Left renal cortex interstitium (tissue), 4 donors: ENCODE measurements around the gene PTPRK. TPM values are rescaled to one million over a fixed set of nuclear protein-coding genes. Genes with fewer than 3 reads are reported as not detected.
"Not testable (repeated sequence)": the region's sequence is repeated elsewhere in the genome, so short reads cannot be mapped to it uniquely, and the experiment has no call there.

ENCODE experiments used
- DNase-seq, 4 donors: peaks; one replicate each; pipeline ENCODE4 v3.0.0-alpha.2; 2013; ENCODE audit warnings: low read depth in 4 of 4, low spot score in 2 of 4, missing footprints in 1 of 4
- polyA plus RNA-seq, 4 donors: library from polyadenylated mRNA; unstranded; fragments of 120-200 nt; gene quantifications; one replicate each; pipeline ENCODE4 v1.2.1, GENCODE V29; 2013; ENCODE audit not compliant: insufficient read length in 4 of 4

PTPRK gene
- polyA plus RNA-seq, 4 donors: 47.6 to 56.0 (median 49.7) TPM

DNA sequence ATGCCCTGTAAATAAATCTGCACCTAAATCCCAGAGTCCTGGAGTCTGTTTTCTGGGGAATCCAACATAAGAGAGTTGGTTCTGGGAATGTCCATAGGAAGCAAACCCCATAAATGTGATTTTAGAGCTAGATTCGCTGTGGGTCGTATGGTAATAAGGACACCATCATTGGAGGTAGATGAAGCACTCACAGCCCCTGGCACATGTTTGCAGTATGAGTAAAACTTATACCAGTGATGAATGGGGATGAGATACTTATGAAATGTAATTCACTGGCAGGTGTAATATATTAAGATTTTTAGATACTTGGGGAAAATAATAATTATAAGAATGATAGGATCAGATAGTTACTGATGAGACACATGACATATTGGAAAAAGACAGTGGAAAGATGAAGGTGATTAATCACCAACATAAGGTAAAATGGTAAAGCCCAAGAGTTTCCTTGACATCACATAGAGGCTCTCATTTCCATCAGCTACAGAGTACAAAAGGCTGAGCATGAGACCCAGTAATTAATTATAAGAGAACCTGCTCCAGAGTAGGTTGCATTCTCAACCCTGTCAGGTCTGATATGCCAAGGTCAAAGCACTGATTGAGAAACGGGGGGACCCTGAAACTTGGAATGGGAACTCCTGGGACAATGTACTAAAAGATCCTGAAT lies 574.8 kb downstream of the PTPRK start:
- DNase-seq: no peak

DNA sequence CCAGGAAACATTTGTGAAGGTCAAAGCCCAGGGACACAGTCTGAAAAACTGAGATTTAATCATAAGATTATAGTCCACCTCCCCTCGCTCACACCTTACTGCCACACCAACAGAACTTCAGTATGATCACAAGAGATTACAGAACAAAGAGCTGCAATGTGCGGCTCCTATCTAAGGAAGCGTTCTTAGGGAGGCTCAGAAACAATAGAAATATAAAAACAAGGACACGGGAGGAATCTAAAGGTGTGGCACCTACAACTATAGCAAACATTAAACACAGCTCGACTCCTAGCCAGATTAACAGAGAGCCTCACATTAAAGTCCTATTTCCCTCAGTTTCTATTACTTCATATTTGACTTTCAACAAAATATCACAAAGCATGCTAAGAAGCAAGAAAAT lies 579.2 kb downstream of the PTPRK start:
- DNase-seq: no peak

DNA sequence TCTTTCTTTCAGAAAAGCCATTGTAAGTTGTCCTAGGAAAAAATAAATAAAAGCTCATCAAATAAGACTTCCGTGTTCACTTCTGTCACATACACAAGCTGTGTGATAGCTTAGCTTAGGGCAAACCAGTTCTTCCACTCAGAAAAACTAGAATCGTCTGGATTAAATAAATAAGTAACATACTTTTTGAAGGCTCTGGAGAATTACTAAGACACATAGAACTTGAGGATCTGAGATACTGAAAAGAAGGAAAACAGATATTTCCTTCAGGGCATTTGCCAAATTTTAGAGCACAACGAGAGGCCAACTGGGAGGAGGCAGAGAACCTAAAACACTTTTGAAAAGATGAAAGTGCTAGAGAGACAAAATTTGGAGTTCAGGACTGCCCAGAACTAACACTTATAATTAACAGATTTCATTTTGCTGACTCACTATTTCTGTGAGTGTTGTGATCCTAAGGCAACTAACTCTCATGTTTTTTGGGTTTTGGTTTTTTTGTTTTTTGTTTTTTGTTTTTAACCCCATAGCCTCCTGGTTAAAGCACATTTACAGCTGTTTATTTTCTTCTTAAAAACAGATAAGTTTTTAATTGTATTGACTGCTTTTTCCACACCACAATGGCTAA lies 580.8 kb downstream of the PTPRK start:
- DNase-seq: no peak

DNA sequence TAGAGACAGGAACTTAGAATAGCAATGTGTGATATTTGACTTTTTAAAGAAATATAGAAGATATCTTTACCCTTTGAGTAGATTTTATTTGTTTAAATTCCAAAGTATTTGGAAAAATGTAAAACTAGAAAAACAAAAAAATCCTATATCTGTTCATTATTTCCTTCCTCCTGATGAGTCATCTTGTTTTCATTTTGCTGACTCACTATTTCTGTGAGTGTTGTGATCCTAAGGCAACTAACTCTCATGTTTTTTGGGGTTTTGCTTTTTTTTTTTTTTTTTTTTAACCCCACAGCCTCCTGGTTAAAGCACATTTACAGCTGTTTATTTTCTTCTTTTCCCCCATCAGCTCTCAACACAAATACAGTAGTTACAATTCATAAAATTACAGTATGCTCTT lies 581.7 kb downstream of the PTPRK start:
- DNase-seq: no peak

DNA sequence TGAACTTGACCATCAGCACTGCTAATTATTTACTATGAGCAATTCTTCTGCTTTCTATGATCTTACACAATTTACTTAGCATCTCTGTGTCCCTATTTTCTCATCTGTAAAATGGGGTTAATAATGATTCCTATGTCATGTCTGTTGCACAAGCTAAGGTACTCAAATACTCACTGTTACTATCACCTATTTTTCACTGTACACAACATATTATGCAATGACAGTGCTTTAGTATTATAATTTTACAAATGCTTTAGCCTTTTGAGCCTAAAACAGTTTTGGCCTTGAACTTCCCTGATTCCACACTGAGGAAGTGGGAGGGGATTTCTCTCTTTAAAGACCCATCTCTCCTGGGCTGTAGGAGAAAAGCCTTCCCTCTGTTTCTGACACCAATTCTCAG lies 582.7 kb downstream of the PTPRK start:
- no peak for DNase-seq

DNA sequence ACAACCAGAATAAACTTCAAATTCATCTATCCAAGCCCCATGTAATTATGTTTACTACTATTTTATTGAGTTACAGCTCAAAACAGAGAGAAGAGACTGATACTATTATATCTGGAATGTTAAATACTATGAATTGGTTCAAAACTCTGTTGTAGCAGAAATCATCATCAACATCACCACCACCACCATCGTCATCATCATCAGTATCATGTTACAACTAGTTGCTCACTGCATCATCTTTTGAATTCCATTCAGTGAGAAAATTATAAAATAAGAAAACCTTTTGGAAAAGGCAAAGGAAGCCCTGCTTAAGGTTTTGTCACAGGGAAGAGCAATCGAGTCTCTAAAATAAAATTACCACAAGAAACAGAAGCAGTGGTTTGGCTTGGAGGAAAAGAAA lies 583.3 kb downstream of the PTPRK start:
- DNase-seq: no peak

DNA sequence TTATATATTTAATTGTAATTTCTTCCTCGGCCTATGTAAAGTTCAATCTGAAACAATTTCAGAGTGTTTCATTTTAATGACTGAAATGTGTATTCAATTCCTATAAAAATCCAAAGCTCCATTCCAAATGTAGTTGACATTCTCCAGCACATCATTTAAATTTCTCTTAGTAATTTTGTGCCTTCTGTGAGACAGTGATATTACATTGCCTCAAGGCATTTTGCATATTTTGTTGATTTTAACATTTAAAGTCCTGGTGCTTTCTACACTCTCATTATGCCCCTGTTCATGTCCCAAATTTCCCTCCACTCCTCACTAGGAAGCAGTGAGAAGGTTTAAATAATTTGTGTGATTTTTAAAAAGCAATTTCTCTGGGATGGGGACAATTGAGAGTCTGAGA lies 585.4 kb downstream of the PTPRK start:
- DNase-seq: no peak

DNA sequence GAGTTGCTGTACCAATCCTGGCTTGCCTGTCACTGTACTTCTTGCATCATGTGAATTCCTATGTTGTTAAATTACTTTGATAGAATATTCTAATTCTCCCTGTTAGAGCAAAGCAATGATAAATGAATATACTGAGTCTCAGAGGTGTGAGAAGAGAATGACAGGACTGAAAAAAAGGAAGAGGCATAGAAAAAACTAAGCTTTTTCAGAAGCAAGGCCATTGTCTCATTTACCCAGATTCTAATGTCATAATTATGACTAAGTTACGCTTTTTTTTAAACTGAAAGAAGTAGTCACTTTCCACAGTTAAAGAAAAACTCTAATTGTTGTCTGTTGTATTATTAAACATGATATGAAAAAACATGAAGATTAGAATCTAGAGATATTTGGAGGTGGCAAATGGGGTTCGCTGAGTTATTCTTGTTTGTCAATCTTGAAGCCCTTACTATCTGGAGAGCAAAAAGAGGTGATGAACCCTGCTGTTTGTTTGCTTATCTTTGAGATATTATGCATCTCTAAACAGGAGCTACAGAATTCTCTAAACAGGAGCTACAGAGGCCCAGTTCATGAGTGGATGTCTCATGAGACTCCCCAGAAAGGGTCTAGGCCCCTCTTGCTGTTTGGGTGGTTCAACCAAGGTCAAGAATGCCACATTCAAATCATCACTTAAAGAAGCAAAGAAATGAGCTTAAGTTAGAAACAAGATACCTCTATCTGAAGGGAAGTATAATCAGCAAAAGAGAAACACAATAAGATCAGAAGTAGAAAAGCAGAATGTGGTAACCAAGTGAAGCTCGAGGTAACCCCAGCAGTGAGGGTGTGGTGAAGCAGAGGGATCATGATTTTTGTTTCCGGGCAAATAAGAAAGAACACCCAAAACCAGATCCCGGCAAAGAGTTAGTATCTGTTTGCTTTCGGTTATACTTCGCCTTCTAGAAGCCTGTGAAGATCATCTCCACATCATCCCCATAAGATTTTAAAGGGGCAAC lies 586.3 kb downstream of the PTPRK start:
- no peak for DNase-seq

DNA sequence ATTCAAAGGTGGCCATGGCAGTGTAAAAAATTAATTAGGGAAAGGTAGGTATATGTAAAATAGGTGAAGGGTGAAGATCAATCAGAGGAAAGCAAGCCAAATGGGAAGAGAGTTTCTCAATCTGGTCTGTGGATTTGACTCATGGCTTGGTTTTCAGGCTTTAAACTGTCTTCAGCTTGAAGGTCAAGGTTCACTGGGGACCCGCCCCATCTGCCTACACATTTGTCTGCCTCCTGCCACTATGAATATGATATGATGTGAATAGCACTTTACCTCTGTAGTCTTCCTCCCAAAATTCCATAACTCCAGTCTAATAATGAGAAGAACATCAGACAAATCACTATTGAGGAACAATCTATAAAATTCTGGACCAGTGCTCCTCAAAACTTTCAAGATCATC lies 587.3 kb downstream of the PTPRK start:
- DNase-seq: no peak

DNA sequence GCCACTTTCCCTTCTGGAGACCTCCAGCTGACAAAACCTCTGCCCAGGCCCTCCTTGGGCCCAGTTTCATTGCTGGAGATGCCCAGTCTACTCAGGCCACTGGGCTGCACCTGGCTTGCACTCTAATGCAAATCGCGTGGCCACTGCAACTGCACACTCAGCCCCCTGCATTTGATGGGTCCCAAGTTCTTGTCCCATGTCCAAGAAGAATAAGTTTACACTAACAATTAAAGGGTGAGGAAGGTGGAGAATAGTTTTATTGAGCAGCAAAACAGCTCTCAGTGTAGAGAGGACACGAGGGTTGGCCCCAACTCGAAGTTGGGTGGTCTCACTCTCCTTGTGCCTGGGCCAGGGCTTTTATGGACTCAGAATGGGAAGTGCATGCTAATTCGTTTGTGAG lies 587.7 kb downstream of the PTPRK start:
- DNase-seq: no peak

DNA sequence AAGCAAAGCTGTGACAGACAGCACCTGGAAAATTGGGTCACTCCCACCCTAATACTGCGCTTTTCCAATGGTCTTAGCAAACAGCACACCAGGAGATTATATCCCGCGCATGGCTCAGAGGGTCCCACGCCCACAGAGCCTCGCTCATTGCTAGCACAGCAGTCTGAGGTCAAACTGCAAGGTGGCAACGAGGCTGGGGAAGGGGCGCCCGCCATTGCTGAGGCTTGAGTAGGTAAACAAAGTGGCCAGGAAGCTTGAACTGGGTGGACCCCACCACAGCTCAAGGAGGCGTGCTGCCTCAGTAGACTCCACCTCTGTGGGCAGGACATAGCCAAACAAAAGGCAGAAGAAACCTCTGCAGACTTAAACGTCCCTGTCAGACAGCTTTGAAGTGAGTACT lies 594.0 kb downstream of the PTPRK start:
- not testable (repeated sequence) for DNase-seq

DNA sequence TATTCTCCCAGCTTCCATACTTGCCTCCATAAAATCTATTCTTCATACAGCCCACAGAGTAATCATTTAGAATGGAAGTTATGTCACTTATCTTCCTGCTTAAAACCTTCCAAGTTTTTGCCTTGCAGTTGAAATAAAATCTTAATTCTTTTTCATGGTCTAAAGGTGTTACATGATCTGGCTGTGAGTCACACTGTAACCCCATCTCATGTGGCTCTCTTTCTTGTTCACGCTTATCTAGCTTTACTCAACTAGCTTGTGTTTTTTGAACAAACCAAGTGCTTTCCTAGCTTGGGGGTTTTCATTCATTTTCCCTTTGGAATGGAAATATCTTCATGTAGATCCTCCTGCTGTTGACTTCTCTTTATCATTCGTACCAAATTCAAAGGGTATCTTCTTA lies 596.0 kb downstream of the PTPRK start:
- no peak for DNase-seq

DNA sequence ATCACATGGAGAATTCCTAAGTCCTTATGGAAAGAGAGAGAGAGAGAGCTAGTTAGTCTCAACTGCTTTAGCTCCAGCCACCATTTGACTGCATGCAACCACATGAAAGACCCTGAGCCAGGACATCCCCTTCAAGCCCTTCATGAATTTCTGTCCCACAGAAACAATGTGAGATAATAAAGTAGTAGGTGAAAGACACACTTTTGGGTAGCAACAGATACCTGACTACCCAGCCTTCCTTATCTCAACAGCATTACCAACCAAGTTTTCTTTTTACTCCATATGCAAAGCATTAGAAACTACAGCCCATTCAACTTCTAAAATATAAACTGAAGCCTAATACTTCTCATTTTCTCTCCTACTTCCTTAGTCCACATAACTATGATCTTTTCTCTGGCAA lies 596.4 kb downstream of the PTPRK start:
- no peak for DNase-seq

DNA sequence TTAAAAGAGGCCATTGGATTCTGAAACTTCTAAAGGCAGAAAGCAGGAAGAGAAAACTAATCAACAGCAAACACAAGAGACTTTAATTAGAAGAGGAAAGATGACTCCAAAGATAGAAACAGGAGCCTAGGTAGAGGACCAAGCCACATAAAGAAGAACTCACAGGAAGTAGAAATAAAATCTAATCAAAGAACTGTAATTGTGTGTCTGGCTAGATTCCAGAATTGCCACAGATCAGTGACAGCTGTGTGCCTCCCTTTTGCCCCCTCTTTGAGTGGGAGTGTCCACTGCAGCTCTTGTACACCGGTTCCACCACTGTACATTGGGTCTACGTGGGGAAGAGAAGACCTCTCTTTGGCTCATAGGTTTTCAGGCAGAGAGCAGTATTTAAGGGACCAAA lies 597.3 kb downstream of the PTPRK start:
- DNase-seq: no peak

DNA sequence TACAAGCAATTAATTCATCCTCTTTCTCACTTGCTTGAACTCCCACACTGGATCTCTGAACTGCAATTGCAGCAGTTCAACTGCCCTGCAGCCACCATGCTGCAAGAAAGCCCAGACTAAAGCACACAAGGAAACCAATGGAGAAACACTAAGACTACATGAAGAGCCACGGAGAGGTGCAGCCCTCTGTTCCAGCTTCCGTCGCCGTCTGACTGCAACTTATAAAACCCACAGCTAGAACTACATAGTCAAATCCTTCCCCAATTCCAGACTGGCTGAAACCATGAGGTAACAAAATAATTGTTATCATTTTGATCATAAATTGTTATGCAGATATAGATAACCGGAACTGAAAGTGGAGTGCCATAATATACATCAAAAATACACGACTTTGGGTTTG lies 598.4 kb downstream of the PTPRK start:
- no peak for DNase-seq

DNA sequence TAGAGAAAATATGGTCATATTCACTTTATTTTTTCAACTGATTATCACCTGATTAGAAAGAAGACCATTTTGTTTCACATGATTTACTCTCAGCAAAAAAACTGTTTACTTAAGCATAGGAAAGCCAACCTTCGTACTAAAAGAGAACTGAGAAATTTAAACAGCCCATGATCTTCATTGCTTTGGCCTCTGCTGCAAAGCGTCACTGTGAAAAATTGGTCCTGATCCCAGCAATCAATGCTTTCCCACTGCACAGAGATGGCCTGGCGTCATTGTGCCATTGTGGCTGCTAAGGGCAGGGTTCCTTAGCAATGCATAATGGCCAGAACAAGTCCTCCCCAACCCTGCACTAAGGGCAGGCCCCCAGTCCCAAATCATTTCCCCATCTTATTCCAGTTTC lies 599.6 kb downstream of the PTPRK start:
- no peak for DNase-seq
